ENCODE measurements around the gene TSPEAR. TPM values are rescaled to one million over a fixed set of nuclear protein-coding genes. Genes with fewer than 3 reads are reported as not detected.

The TSPEAR gene
- total RNA-seq (2021; ENCODE audit: unreplicated experiment) (not detected), Bru-seq, nascent RNA (percentile 11 among the genes with signal in this experiment), BruChase-seq, experiment 1, labeled RNA remaining after a 2-hour chase (percentile 11 among the genes with signal in this experiment), BruChase-seq, experiment 2, labeled RNA remaining after a 6-hour chase (percentile 9 among the genes with signal in this experiment)
- 1.0 TPM for polyA plus RNA-seq (2012; ENCODE audit: insufficient read length)
- long read RNA-seq, result 0 reads

DNA sequence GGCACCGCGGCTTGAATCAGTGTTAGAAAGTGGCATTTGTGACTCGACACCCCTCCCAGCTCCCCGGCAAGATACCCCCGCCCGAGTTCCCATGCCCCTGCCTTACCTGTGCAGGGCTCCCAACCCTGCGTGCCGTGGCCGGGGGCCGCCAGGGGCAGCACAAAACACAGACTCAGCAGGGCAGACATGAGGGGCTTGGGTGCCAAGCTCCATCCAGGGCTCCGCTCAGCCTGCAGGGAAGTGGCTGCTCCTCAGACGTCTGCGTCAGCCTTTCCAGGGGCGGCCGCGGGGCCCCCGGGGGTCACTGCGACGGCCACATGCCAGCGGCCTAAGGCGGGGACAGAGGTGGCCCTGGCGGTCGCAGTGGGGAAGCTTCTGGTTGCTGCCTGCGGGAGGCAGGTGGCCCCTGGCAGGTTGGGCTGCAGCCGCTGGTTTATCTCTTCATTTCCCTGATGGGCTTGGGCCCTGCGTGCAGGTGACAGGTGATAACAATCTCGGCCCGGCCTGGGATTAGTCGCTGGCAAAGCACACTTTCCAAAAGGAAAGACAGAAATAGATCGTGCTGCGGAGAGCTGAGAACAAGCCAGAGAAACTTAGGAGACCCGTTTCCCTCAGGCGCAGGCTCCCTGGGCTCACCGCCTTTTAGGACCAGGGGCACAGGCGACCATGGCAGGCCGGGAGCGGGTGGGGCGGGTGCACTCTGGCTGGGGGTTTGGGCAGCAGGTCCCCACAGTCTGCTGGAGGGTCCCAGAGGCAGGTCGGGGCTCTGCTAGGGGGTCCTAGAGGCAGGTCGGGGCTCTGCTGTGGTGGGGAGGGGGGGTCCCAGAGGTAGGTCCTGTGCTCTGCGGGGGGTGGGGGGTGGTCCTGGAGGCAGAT, at the start of gene TSPEAR:
Gene TSPEAR, minus strand, starts transcription at position 246 of the 876 bp plus-strand sequence. Its CDS starts 58 bp downstream, at position 188.
- POLR2A ChIA-PET, result no interaction called here
- ATAC-seq, result no peak
- H3K27me3 ChIP-seq (ENCODE audit: control insufficient read depth, insufficient read depth, low read length), result no peaks in the 10 kb centered on the region
- no TSS peak for BruUV-seq (replicated peaks)
- TF ChIP-seq, protein P1, sequence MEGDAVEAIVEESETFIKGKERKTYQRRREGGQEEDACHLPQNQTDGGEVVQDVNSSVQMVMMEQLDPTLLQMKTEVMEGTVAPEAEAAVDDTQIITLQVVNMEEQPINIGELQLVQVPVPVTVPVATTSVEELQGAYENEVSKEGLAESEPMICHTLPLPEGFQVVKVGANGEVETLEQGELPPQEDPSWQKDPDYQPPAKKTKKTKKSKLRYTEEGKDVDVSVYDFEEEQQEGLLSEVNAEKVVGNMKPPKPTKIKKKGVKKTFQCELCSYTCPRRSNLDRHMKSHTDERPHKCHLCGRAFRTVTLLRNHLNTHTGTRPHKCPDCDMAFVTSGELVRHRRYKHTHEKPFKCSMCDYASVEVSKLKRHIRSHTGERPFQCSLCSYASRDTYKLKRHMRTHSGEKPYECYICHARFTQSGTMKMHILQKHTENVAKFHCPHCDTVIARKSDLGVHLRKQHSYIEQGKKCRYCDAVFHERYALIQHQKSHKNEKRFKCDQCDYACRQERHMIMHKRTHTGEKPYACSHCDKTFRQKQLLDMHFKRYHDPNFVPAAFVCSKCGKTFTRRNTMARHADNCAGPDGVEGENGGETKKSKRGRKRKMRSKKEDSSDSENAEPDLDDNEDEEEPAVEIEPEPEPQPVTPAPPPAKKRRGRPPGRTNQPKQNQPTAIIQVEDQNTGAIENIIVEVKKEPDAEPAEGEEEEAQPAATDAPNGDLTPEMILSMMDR (IDR thresholded peaks at IDR 0.05), result no peak
- TF ChIP-seq POLR2AphosphoS5 (IDR thresholded peaks at IDR 0.05; ENCODE audit: low read depth, low read length), result no peak
- TF ChIP-seq SIN3A (IDR thresholded peaks at IDR 0.05; ENCODE audit: borderline replicate concordance, insufficient read depth, low read depth, low read length), result no peak
- TF ChIP-seq TCF7L2 (IDR thresholded peaks at IDR 0.05; ENCODE audit: low read depth, low read length), result no peak
- TF ChIP-seq, protein P2, sequence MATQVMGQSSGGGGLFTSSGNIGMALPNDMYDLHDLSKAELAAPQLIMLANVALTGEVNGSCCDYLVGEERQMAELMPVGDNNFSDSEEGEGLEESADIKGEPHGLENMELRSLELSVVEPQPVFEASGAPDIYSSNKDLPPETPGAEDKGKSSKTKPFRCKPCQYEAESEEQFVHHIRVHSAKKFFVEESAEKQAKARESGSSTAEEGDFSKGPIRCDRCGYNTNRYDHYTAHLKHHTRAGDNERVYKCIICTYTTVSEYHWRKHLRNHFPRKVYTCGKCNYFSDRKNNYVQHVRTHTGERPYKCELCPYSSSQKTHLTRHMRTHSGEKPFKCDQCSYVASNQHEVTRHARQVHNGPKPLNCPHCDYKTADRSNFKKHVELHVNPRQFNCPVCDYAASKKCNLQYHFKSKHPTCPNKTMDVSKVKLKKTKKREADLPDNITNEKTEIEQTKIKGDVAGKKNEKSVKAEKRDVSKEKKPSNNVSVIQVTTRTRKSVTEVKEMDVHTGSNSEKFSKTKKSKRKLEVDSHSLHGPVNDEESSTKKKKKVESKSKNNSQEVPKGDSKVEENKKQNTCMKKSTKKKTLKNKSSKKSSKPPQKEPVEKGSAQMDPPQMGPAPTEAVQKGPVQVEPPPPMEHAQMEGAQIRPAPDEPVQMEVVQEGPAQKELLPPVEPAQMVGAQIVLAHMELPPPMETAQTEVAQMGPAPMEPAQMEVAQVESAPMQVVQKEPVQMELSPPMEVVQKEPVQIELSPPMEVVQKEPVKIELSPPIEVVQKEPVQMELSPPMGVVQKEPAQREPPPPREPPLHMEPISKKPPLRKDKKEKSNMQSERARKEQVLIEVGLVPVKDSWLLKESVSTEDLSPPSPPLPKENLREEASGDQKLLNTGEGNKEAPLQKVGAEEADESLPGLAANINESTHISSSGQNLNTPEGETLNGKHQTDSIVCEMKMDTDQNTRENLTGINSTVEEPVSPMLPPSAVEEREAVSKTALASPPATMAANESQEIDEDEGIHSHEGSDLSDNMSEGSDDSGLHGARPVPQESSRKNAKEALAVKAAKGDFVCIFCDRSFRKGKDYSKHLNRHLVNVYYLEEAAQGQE (IDR thresholded peaks at IDR 0.05; ENCODE audit: insufficient read depth in 1 of 2, low read depth in 2 of 2, low read length in 1 of 2), result no peak
- in situ Hi-C loops (cut with HindIII; ENCODE audit: low pct_unique_long_range_greater_than_20kb, low sequenced_read_pairs) (no loop called here), intact Hi-C loops (cut with micrococcal nuclease; ENCODE audit: unreplicated experiment) (no loop called here)
- CTCF ChIA-PET, result no interaction called here
- H3K27ac ChIP-seq (ENCODE audit: low read length), result no peak within 1 kb of the TSS
- no peaks in the 10 kb centered on the region; the same call in none of the 2 replicates for H3K4me1 ChIP-seq (ENCODE audit: control insufficient read depth, insufficient read depth, low read length)
- H3K4me3 ChIP-seq (ENCODE audit: low read depth in 2 of 2, low read length in 2 of 2), result no peak within 1 kb of the TSS
- H3K9me3 ChIP-seq (ENCODE audit: control insufficient read depth, insufficient read depth, low read depth, low read length), result no peaks in the 10 kb centered on the region
- no peak for DNase-seq (ENCODE audit: low read depth, low spot score)
- H3K36me3 ChIP-seq (ENCODE audit: control insufficient read depth, insufficient read depth, low read length), result no peaks in the 10 kb centered on the region

DNA sequence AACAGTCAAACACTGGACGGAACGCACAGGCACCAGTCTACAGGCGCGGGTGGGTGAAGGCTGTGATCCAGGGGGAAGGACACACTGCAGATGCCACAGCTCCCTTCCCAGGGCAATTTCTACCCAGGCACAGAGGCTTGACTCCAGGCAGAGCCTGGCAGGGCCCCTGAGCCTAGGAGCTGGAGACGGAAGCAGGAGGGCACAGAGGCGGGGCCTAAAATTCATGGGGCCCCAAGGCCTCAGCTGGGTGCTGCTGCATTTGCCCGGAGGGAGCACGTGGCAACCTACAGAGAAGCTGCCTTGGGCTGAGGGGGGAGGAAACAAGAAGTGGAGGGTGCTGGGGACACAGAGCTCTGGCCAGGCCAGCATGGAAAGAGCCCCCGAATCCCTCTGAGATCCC, 49.0 kb upstream of the TSPEAR start:
- TF ChIP-seq TCF7L2 (IDR thresholded peaks at IDR 0.05; ENCODE audit: low read depth, low read length), result no peak
- TF ChIP-seq POLR2AphosphoS5 (IDR thresholded peaks at IDR 0.05; ENCODE audit: low read depth, low read length), result no peak
- TF ChIP-seq, protein P2 (IDR thresholded peaks at IDR 0.05; ENCODE audit: insufficient read depth in 1 of 2, low read depth in 2 of 2, low read length in 1 of 2), result no peak
- TF ChIP-seq SIN3A (IDR thresholded peaks at IDR 0.05; ENCODE audit: borderline replicate concordance, insufficient read depth, low read depth, low read length), result no peak
- TF ChIP-seq, protein P1 (IDR thresholded peaks at IDR 0.05), result no peak
- Histone ChIP-seq H3K4me3 (ENCODE audit: low read depth in 2 of 2, low read length in 2 of 2) (no peak overlapping the region), H3K27ac (ENCODE audit: low read length) (no peak overlapping the region), H3K9me3 (ENCODE audit: control insufficient read depth, insufficient read depth, low read depth, low read length) (no peaks in the 10 kb centered on the region), H3K4me1 (ENCODE audit: control insufficient read depth, insufficient read depth, low read length) (no peaks in the 10 kb centered on the region), H3K27me3 (ENCODE audit: control insufficient read depth, insufficient read depth, low read length) (no peaks in the 10 kb centered on the region), H3K36me3 (ENCODE audit: control insufficient read depth, insufficient read depth, low read length) (no peaks in the 10 kb centered on the region)
- BruUV-seq (replicated peaks), result no TSS peak
- no peak for ATAC-seq
- intact Hi-C loops (cut with micrococcal nuclease; ENCODE audit: unreplicated experiment), result no loop called here
- CTCF ChIA-PET, result no interaction called here
- in situ Hi-C loops (cut with HindIII; ENCODE audit: low pct_unique_long_range_greater_than_20kb, low sequenced_read_pairs), result no loop called here
- POLR2A ChIA-PET, result no interaction called here
- DNase-seq (ENCODE audit: low read depth, low spot score), result no peak
